RWPE1 (cell line): ENCODE results near the gene ZCCHC2.

Source experiments
- CTCF ChIA-PET: fragments of 350-600 bp; sonication (Branson Sonifier 250); formaldehyde crosslinking; extraction: SDS; loops from one replicate; lab custom pipeline; 2021; lab: Yijun Ruan, JAX
- POLR2A ChIA-PET: fragments of 400-600 bp; formaldehyde crosslinking; extraction: SDS; loops from one replicate; lab custom pipeline; 2020; ENCODE audit warnings: antibody characterized with exemption; ENCODE audit not compliant: low non-redundant PET; lab: Yijun Ruan, JAX
- DNase-seq: peaks from one replicate; pipeline ENCODE4 v3.0.0; 2012; ENCODE audit warnings: low spot score
- H3K27ac ChIP-seq: fragments of 450-650 bp; 2 replicates; pipeline ENCODE4 v1.5.1; 2017
- CTCF ChIP-seq: fragments of 450-650 bp; conservative IDR thresholded peaks from 2 replicates; pipeline ENCODE4 v1.5.1; 2017; ENCODE audit warnings: low read depth, mild to moderate bottlenecking

Gene ZCCHC2

GRCh38 chr18:62523631-62524439 lies 1.0 kb downstream of the ZCCHC2 start:
- ChIA-PET POLR2A (no interaction called here), CTCF (no interaction called here)
- DNase-seq, result no peak
- no peak for TF ChIP-seq CTCF
- peak overlapping the region; percentile 97 for H3K27ac ChIP-seq

- CTCF ChIA-PET, result no interaction called here
- no peak for DNase-seq
- no peak for TF ChIP-seq CTCF
- POLR2A ChIA-PET, result interaction anchor here (0.7 kb wide), 1 partner anchor 469 kb away, joined by 3 read pairs; no protein-coding TSS in a partner anchor
- peak overlapping the region; percentile 97 for H3K27ac ChIP-seq
These were observed 1.8 kb downstream of the ZCCHC2 start for GRCh38 chr18:62524440-62525200.

GRCh38 chr18:62525608-62526007 lies 2.8 kb downstream of the ZCCHC2 start:
- ChIA-PET CTCF (no interaction called here), POLR2A (no interaction called here)
- no peak for TF ChIP-seq CTCF
- no peak overlapping the region for H3K27ac ChIP-seq
- DNase-seq, result no peak

GRCh38 chr18:62526098-62527025 lies 3.5 kb downstream of the ZCCHC2 start:
- POLR2A ChIA-PET, result no interaction called here
- CTCF ChIA-PET, result no interaction called here
- DNase-seq, result peak; percentile 58
- H3K27ac ChIP-seq, result peak overlapping the region; percentile 87
- TF ChIP-seq CTCF, result no peak

GRCh38 chr18:62529597-62529996 lies 6.8 kb downstream of the ZCCHC2 start:
- TF ChIP-seq CTCF, result no peak
- ChIA-PET CTCF (no interaction called here), POLR2A (no interaction called here)
- no peak overlapping the region for H3K27ac ChIP-seq
- no peak for DNase-seq

- H3K27ac ChIP-seq, result no peak overlapping the region
- ChIA-PET CTCF (interaction anchor here (0.6 to 0.7 kb wide), 2 partner anchors 80 to 968 kb away, joined by 3 to 9 read pairs; no protein-coding TSS in a partner anchor), POLR2A (no interaction called here)
- DNase-seq, result no peak
- no peak for TF ChIP-seq CTCF
These were observed 8.3 kb downstream of the ZCCHC2 start for GRCh38 chr18:62531078-62531477.
